ENCODE measurements around the gene VIL1. TPM values are rescaled to one million over a fixed set of nuclear protein-coding genes. Genes with fewer than 3 reads are reported as not detected.

VIL1 gene
- total and polyA plus RNA-seq, 9 of the 15 experiments (the other 6 are each of a cell fraction or from before 2014, with no cell fraction given) = 0.51 to 2.7 (median 1.2) TPM

DNA sequence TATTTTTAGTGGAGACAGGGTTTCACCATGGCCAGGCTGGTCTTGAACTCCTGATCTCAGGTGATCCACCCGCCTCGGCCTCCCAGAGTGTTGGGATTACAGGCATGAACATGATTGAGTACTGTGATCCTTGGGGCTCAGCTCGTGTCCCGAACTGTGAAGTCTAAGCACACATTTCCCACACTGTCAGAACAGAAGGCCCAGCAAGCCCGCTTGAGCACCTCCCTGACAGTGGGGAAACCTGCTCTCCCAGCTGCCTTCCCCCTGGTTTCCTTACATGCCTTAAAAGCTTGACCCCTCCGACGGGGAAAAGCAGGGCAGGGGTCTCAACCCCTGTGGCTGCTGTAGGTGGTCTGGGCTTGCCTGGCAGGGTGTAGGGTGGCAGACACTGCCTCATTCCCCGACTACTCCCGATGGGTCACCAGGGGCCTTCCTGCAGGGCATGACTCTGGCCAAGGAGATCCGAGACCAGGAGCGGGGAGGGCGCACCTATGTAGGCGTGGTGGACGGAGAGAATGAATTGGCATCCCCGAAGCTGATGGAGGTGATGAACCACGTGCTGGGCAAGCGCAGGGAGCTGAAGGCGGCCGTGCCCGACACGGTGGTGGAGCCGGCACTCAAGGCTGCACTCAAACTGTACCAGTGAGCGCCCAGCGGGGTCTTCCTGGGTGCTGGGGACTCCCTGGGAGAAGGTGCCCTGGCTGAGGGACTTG lies 10.1 kb downstream of the VIL1 start:
- POLR2A ChIA-PET = no interaction called here
- no TSS peak for BruUV-seq (replicated peaks)
- Histone ChIP-seq H2AFZ (ENCODE audit: low read depth, low read length) (no peak overlapping the region), H3K36me3 (ENCODE audit: control insufficient read depth, insufficient read depth, low read length) (no peaks in the 10 kb centered on the region), H3K27me3 (ENCODE audit: control insufficient read depth in 2 of 2, insufficient read depth in 2 of 2, low read length in 2 of 2) (no peaks in the 10 kb centered on the region), H3K4me1 (replicated peaks in 1 of 2; ENCODE audit: control insufficient read depth in 2 of 2, insufficient read depth in 2 of 2, low read length in 2 of 2) (peaks cover 5 to 37% of the 10 kb centered on the region in 2 experiments), H4K20me1 (replicated peaks; ENCODE audit: control insufficient read depth, insufficient read depth, low read length) (no peaks in the 10 kb centered on the region), H3K79me2 (ENCODE audit: control insufficient read depth, insufficient read depth, low read length) (no peaks in the 10 kb centered on the region), H3K27ac (ENCODE audit: extremely low read depth, low read depth, low read length) (no peak overlapping the region), H3K9ac (ENCODE audit: insufficient read depth in 1 of 2, low read depth in 2 of 2, low read length in 2 of 2) (no peak overlapping the region), H3K9me3 (replicated peaks; ENCODE audit: control insufficient read depth, insufficient read depth, low read depth, low read length) (no peaks in the 10 kb centered on the region), H3K4me3 (no peak overlapping the region), H3K9me1 (ENCODE audit: control insufficient read depth, insufficient read depth, low read length) (no peaks in the 10 kb centered on the region), H3K4me2 (ENCODE audit: insufficient read depth, low read length) (no peak overlapping the region)
- no peak for ATAC-seq
- WGBS (ENCODE audit: insufficient coverage, low coverage, missing lambda C conversion rate) = 89% methylated on average over 5 of the region's 24 CpGs
- TF ChIP-seq CXXC5 (CRISPR knock-in tag; IDR thresholded peaks at IDR 0.05) (no peak), NEUROD1 (IDR thresholded peaks at IDR 0.05; ENCODE audit: borderline replicate concordance, low read depth, low read length, partially characterized antibody) (no peak), KAT7 (CRISPR knock-in tag; IDR thresholded peaks at IDR 0.05; ENCODE audit: borderline replicate concordance) (no peak), RBM39 (optimal IDR thresholded peaks at IDR 0.05; ENCODE audit: low read depth, low read length) (no peak), GABPB2 (CRISPR knock-in tag; conservative IDR thresholded peaks at IDR 0.05) (no peak), ZFPM2 (CRISPR knock-in tag; IDR thresholded peaks at IDR 0.05) (no peak)
- TF ChIP-seq, protein P1, sequence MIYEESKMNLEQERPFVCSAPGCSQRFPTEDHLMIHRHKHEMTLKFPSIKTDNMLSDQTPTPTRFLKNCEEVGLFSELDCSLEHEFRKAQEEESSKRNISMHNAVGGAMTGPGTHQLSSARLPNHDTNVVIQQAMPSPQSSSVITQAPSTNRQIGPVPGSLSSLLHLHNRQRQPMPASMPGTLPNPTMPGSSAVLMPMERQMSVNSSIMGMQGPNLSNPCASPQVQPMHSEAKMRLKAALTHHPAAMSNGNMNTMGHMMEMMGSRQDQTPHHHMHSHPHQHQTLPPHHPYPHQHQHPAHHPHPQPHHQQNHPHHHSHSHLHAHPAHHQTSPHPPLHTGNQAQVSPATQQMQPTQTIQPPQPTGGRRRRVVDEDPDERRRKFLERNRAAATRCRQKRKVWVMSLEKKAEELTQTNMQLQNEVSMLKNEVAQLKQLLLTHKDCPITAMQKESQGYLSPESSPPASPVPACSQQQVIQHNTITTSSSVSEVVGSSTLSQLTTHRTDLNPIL (CRISPR knock-in tag; IDR thresholded peaks at IDR 0.05) = no peak
- DNase-seq (ENCODE audit: extremely low read depth in 1 of 4, low spot score in 3 of 4) = no peak
- in situ Hi-C loops (cut with MboI) = no loop called here
- CTCF ChIA-PET (ENCODE audit: low intra/inter-chr PET ratio) = no interaction called here
- no peak for FAIRE-seq
- intact Hi-C loops (cut with micrococcal nuclease) = no loop called here

Measured in K562 (cell line).